ENCODE data around the gene CLIC3. TPM values are rescaled to one million over a fixed set of nuclear protein-coding genes. Genes with fewer than 3 reads are reported as not detected.

The CLIC3 gene
- total RNA-seq, 2 experiments from 2014 or later: not detected

- POLR2A ChIA-PET: no interaction called here
Measured at GRCh38 chr9:136988872-136989271, 7.5 kb downstream of the CLIC3 start.

GRCh38 chr9:136985853-136986252 lies 10.5 kb downstream of the CLIC3 start:
- H3K9me3 ChIP-seq (ENCODE audit: low read length): no peaks in the 10 kb centered on the region
- H3K36me3 ChIP-seq (ENCODE audit: insufficient read depth, low read length): no peaks in the 10 kb centered on the region
- POLR2A ChIA-PET: no interaction called here
- H3K27ac ChIP-seq (ENCODE audit: low read depth, low read length, poor library complexity, severe bottlenecking): no peak overlapping the region
- TF ChIP-seq CTCF (conservative IDR thresholded peaks at IDR 0.05; ENCODE audit: low read length) (no peak), EZH2phosphoT487 (IDR thresholded peaks at IDR 0.05; ENCODE audit: borderline replicate concordance, low read depth, low read length) (no peak)
- intact Hi-C loops (cut with micrococcal nuclease; ENCODE audit: unreplicated experiment): no loop called here
- no peak for DNase-seq (ENCODE audit: low spot score)
- no peak overlapping the region for H3K4me2 ChIP-seq (ENCODE audit: low read length)
- H2AFZ ChIP-seq (ENCODE audit: low read length): no peak overlapping the region
- no peaks in the 10 kb centered on the region for H4K20me1 ChIP-seq (ENCODE audit: insufficient read depth, low read length)
- no peaks in the 10 kb centered on the region for H3K4me1 ChIP-seq (ENCODE audit: insufficient read depth, low read length, poor library complexity, severe bottlenecking)
- CTCF ChIA-PET (ENCODE audit: unreplicated experiment): no interaction called here
- H3K4me3 ChIP-seq (ENCODE audit: low read depth, low read length, poor library complexity, severe bottlenecking): no peak overlapping the region
- H3K9me2 ChIP-seq (ENCODE audit: insufficient read depth, low read length): no peaks in the 10 kb centered on the region
- BruUV-seq (replicated peaks): no TSS peak
- H3K79me2 ChIP-seq (ENCODE audit: insufficient read depth, low read depth, low read length): no peaks in the 10 kb centered on the region

More at GRCh38 chr9:136988872-136989271, 7.5 kb downstream of the CLIC3 start:
- H3K79me2 ChIP-seq (ENCODE audit: insufficient read depth, low read depth, low read length): no peaks in the 10 kb centered on the region; the same call in 1 of the 2 replicates
- CTCF ChIA-PET (ENCODE audit: unreplicated experiment): no interaction called here
- H3K4me2 ChIP-seq (ENCODE audit: low read length): no peak overlapping the region
- H3K9me3 ChIP-seq (ENCODE audit: low read length): no peaks in the 10 kb centered on the region
- no peaks in the 10 kb centered on the region for H3K9me2 ChIP-seq (ENCODE audit: insufficient read depth, low read length)
- H2AFZ ChIP-seq (ENCODE audit: low read length): no peak overlapping the region
- no TSS peak for BruUV-seq (replicated peaks)
- H3K27ac ChIP-seq (ENCODE audit: low read depth, low read length, poor library complexity, severe bottlenecking): no peak overlapping the region
- no peak overlapping the region for H3K4me3 ChIP-seq (ENCODE audit: low read depth, low read length, poor library complexity, severe bottlenecking)
- intact Hi-C loops (cut with micrococcal nuclease; ENCODE audit: unreplicated experiment): no loop called here
- H4K20me1 ChIP-seq (ENCODE audit: insufficient read depth, low read length): no peaks in the 10 kb centered on the region
- no peak for DNase-seq (ENCODE audit: low spot score)
- TF ChIP-seq CTCF (conservative IDR thresholded peaks at IDR 0.05; ENCODE audit: low read length) (no peak), EZH2phosphoT487 (IDR thresholded peaks at IDR 0.05; ENCODE audit: borderline replicate concordance, low read depth, low read length) (no peak)
- H3K36me3 ChIP-seq (ENCODE audit: insufficient read depth, low read length): 0 out of 2 replicates have a peak, but pooled peaks cover 3% of the 10 kb centered on the region
- peaks cover 9% of the 10 kb centered on the region for H3K4me1 ChIP-seq (ENCODE audit: insufficient read depth, low read length, poor library complexity, severe bottlenecking)

- ChIA-PET CTCF (ENCODE audit: unreplicated experiment) (no interaction called here), POLR2A (no interaction called here)
- DNase-seq (ENCODE audit: low spot score): no peak
- BruUV-seq (replicated peaks): no TSS peak
- TF ChIP-seq EZH2phosphoT487 (IDR thresholded peaks at IDR 0.05; ENCODE audit: borderline replicate concordance, low read depth, low read length) (no peak), CTCF (conservative IDR thresholded peaks at IDR 0.05; ENCODE audit: low read length) (no peak)
- Histone ChIP-seq H3K9me3 (ENCODE audit: low read length) (no peaks in the 10 kb centered on the region), H4K20me1 (ENCODE audit: insufficient read depth, low read length) (no peaks in the 10 kb centered on the region), H3K4me2 (ENCODE audit: low read length) (no peak overlapping the region), H3K36me3 (ENCODE audit: insufficient read depth, low read length) (no peaks in the 10 kb centered on the region), H3K79me2 (ENCODE audit: insufficient read depth, low read depth, low read length) (no peaks in the 10 kb centered on the region), H3K4me1 (ENCODE audit: insufficient read depth, low read length, poor library complexity, severe bottlenecking) (no peaks in the 10 kb centered on the region), H3K9me2 (ENCODE audit: insufficient read depth, low read length) (no peaks in the 10 kb centered on the region), H3K27ac (ENCODE audit: low read depth, low read length, poor library complexity, severe bottlenecking) (no peak overlapping the region), H2AFZ (ENCODE audit: low read length) (no peak overlapping the region), H3K4me3 (ENCODE audit: low read depth, low read length, poor library complexity, severe bottlenecking) (no peak overlapping the region)
- intact Hi-C loops (cut with micrococcal nuclease; ENCODE audit: unreplicated experiment): no loop called here
Measured at GRCh38 chr9:136985027-136985602, 11.3 kb downstream of the CLIC3 start.
